A673 (cell line): ENCODE results near the gene TIMM17B.

Experiments used
- EZH2 ChIP-seq: fragments of 200-600 bp; sonication (generic); IDR thresholded peaks from 2 replicates; pipeline ENCODE4 v1.6.1; 2017; ENCODE audit warnings: borderline replicate concordance, low read depth, mild to moderate bottlenecking, mixed read lengths, antibody characterized with exemption, low read length; ENCODE audit not compliant: poor library complexity, severe bottlenecking
- TF ChIP-seq, protein P1 (sequence below): fragments of 300-800, 200-600 bp; sonication (generic); conservative IDR thresholded peaks from 2 replicates; pipeline ENCODE4 v1.5.1; 2017; ENCODE audit warnings: low read depth, mild to moderate bottlenecking, antibody characterized with exemption, low read length, moderate library complexity, mixed read lengths

DNA sequence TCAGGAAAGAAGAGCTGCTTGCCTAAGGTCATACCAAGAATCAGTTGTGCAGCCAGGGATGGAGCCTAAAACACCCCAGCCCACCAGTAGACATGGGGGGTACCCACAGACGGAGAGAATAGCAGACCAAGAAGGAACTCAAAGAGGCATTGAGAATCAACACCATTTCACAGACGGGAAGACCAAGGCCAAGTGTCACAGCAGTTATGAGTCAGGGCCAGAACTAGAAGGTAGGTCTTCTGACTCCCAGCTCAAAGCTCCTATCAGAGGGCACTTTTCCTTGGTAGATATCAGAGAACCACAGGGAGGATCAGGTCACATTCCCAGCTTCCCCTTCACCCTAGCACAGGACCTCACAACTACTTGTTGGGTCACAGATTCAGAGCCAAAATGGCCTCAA is 45.3 kb upstream of the TIMM17B start:
- TF ChIP-seq, protein P1, sequence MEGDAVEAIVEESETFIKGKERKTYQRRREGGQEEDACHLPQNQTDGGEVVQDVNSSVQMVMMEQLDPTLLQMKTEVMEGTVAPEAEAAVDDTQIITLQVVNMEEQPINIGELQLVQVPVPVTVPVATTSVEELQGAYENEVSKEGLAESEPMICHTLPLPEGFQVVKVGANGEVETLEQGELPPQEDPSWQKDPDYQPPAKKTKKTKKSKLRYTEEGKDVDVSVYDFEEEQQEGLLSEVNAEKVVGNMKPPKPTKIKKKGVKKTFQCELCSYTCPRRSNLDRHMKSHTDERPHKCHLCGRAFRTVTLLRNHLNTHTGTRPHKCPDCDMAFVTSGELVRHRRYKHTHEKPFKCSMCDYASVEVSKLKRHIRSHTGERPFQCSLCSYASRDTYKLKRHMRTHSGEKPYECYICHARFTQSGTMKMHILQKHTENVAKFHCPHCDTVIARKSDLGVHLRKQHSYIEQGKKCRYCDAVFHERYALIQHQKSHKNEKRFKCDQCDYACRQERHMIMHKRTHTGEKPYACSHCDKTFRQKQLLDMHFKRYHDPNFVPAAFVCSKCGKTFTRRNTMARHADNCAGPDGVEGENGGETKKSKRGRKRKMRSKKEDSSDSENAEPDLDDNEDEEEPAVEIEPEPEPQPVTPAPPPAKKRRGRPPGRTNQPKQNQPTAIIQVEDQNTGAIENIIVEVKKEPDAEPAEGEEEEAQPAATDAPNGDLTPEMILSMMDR: no peak
- TF ChIP-seq EZH2: no peak
